HepG2 (cell line): Measurements from ENCODE around the gene GNG7. TPM values are rescaled to one million over a fixed set of nuclear protein-coding genes. Genes with fewer than 3 reads are reported as not detected.

Experiments
- ATRX ChIP-seq: sonication (generic); formaldehyde crosslinking; IDR thresholded peaks from 2 replicates; pipeline ENCODE4 v1.4.0; 2020; ENCODE audit warnings: missing genetic modification reagents, borderline replicate concordance
- HMGXB3 ChIP-seq: sonication (generic); formaldehyde crosslinking; IDR thresholded peaks from 2 replicates; pipeline ENCODE4 v1.4.0; 2020; ENCODE audit warnings: missing genetic modification reagents, borderline replicate concordance
- KLF11 ChIP-seq: IDR thresholded peaks from 2 replicates; pipeline ENCODE4 v1.6.1; 2016; ENCODE audit warnings: missing compliant biosample characterization
- LCORL ChIP-seq, 2 experiments: fragments of 450-650 bp in 1 of 2; sonication (generic) in 1 of 2; formaldehyde crosslinking in 1 of 2; IDR thresholded peaks; 2 replicates each; pipeline versions ENCODE4 v1.5.0 to v1.6.1; 2017 to 2020; ENCODE audit warnings: antibody characterized with exemption in 1 of 2, missing genetic modification reagents in 1 of 2
- MTF2 ChIP-seq: sonication (generic); formaldehyde crosslinking; IDR thresholded peaks from 2 replicates; pipeline ENCODE4 v1.5.0; 2020; ENCODE audit warnings: missing genetic modification reagents, borderline replicate concordance
- ZFP36L2 ChIP-seq: sonication (generic); formaldehyde crosslinking; IDR thresholded peaks from 2 replicates; pipeline ENCODE4 v1.4.0; 2020; ENCODE audit warnings: missing genetic modification reagents
- ZFP62 ChIP-seq: sonication (generic); formaldehyde crosslinking; IDR thresholded peaks from 2 replicates; pipeline ENCODE4 v1.4.0; 2020; ENCODE audit warnings: missing genetic modification reagents
- ZHX1 ChIP-seq: sonication (generic); formaldehyde crosslinking; IDR thresholded peaks from 2 replicates; pipeline ENCODE4 v1.8.1; 2022; ENCODE audit warnings: low read depth, mild to moderate bottlenecking, missing genetic modification reagents
- ZNF180 ChIP-seq: sonication (generic); formaldehyde crosslinking; IDR thresholded peaks from 2 replicates; pipeline ENCODE4 v1.4.0; 2020; ENCODE audit warnings: low read depth, missing genetic modification reagents, borderline replicate concordance
- ZNF318 ChIP-seq: sonication (generic); formaldehyde crosslinking; IDR thresholded peaks from 2 replicates; pipeline ENCODE4 v1.4.0; 2020; ENCODE audit warnings: mild to moderate bottlenecking, missing genetic modification reagents
- ZNF501 ChIP-seq: sonication (generic); formaldehyde crosslinking; IDR thresholded peaks from 2 replicates; pipeline ENCODE4 v1.5.1; 2020; ENCODE audit warnings: mild to moderate bottlenecking, moderate library complexity, missing genetic modification reagents
- ZNF563 ChIP-seq: sonication (generic); formaldehyde crosslinking; IDR thresholded peaks from 2 replicates; pipeline ENCODE4 v1.8.0; 2022; ENCODE audit warnings: mild to moderate bottlenecking, moderate library complexity, missing genetic modification reagents
- ZNF580 ChIP-seq: IDR thresholded peaks from 2 replicates; pipeline ENCODE4 v1.6.1; 2016; ENCODE audit warnings: low read depth, borderline replicate concordance
- ZNF713 ChIP-seq: sonication (generic); formaldehyde crosslinking; IDR thresholded peaks from 2 replicates; pipeline ENCODE4 v1.4.0; 2020; ENCODE audit warnings: mild to moderate bottlenecking, missing genetic modification reagents
- ZNF761 ChIP-seq: sonication (generic); formaldehyde crosslinking; conservative IDR thresholded peaks from 2 replicates; pipeline ENCODE4 v1.4.0; 2020; ENCODE audit warnings: mild to moderate bottlenecking, missing genetic modification reagents
- polyA plus RNA-seq, 8 experiments: library from polyadenylated mRNA; depleted of rRNA in 3 of 8; stranded (reverse) in 7 of 8; unstranded in 1 of 8; fragments of >200 nt; fragmentation: Illumina TruSeq in 4 of 8; extraction: Trizol in 4 of 8; gene quantifications; 2 replicates each; pipeline versions ENCODE4 v1.2.1 to v1.2.3, GENCODE V29; 2011 to 2016; ENCODE audit warnings: low read depth in 4 of 8, missing spikeins in 1 of 8, mixed read lengths in 1 of 8; ENCODE audit not compliant: insufficient read depth in 1 of 8
- total RNA-seq, 5 experiments: library from RNA; depleted of rRNA; stranded (reverse); fragments of >200 nt; fragmentation: Illumina TruSeq; extraction: Trizol; gene quantifications; 2 replicates each; pipeline ENCODE4 v1.2.3, GENCODE V29; 2016; ENCODE audit warnings: low read depth in 1 of 5

Gene GNG7
- total and polyA plus RNA-seq, 2 of the 13 experiments (the other 11 are each of a cell fraction or from before 2014, with no cell fraction given), result 1.4 to 3.3 TPM

GRCh38 chr19:2648528-2648937 lies 54.0 kb downstream of the GNG7 start (continued):
- no peak for TF ChIP-seq HMGXB3 (CRISPR knock-in tag)
- TF ChIP-seq ZNF180 (CRISPR knock-in tag), result no peak
- TF ChIP-seq ZFP62 (CRISPR knock-in tag), result no peak
- no peak for TF ChIP-seq LCORL (IDR thresholded peaks at IDR 0.05)
- TF ChIP-seq LCORL (CRISPR knock-in tag; IDR thresholded peaks at IDR 0.05), result no peak
- 0 out of 2 replicates have a peak, but pooled peaks have one; percentile 28 for TF ChIP-seq ZNF501 (CRISPR knock-in tag)
- TF ChIP-seq ZNF318 (CRISPR knock-in tag), result no peak
- no peak for TF ChIP-seq KLF11 (CRISPR knock-in tag)
- peak; percentile 83 for TF ChIP-seq ZNF580 (CRISPR knock-in tag)
- TF ChIP-seq ZNF713 (CRISPR knock-in tag), result no peak
- no peak for TF ChIP-seq MTF2 (CRISPR knock-in tag)
- TF ChIP-seq ZFP36L2 (CRISPR knock-in tag), result no peak
- no peak for TF ChIP-seq ZNF563 (CRISPR knock-in tag)
- no peak for TF ChIP-seq ATRX
- TF ChIP-seq ZHX1 (CRISPR knock-in tag), result no peak
- TF ChIP-seq ZNF761 (CRISPR knock-in tag), result no peak
